Prostate gland (tissue), 2 donors: ENCODE results near the gene PRSS33. TPM values are rescaled to one million over a fixed set of nuclear protein-coding genes. Genes with fewer than 3 reads are reported as not detected.

ENCODE experiments used
- DNase-seq: peaks from one replicate; pipeline ENCODE4 v3.0.0-alpha.2; 2019; ENCODE audit warnings: low spot score
- H3K27ac ChIP-seq, 2 donors: fragments of 200-600 bp; sonication (generic); 2 replicates each; pipeline ENCODE4 v1.5.1; 2017 to 2019
- H3K27me3 ChIP-seq: fragments of 200-600 bp; sonication (generic); replicated peaks from 2 replicates; pipeline ENCODE4 v1.5.1; 2019; ENCODE audit not compliant: insufficient read depth
- H3K36me3 ChIP-seq, 2 donors: fragments of 200-600 bp; sonication (generic); 1 replicate in 1 of 2; 2 replicates in 1 of 2; pipeline versions ENCODE4 v1.5.1 to v1.8.1; 2017 to 2019
- H3K4me1 ChIP-seq: fragments of 200-600 bp; sonication (generic); replicated peaks from 2 replicates; pipeline ENCODE4 v1.5.1; 2019
- H3K4me3 ChIP-seq, 2 donors: fragments of 200-600 bp; sonication (generic); 2 replicates each; pipeline ENCODE4 v1.5.1; 2017 to 2019
- H3K9me3 ChIP-seq: fragments of 200-600 bp; sonication (generic); 2 replicates; pipeline ENCODE4 v1.5.1; 2017
- POLR2A ChIP-seq: fragments of 450-650 bp; IDR thresholded peaks from one replicate; pipeline ENCODE4 v1.6.1; 2016; ENCODE audit warnings: antibody characterized with exemption, mild to moderate bottlenecking
- POLR2AphosphoS5 ChIP-seq: sonication (generic); formaldehyde crosslinking; IDR thresholded peaks from one replicate; pipeline ENCODE4 v1.6.1; 2017; ENCODE audit warnings: antibody characterized with exemption
- WGBS: methylation state at CpG from one replicate; pipeline ENCODE4 v1.1.5; 2018; 5-methylcytosine and 5-hydroxymethylcytosine counted together
- intact Hi-C: fragments of 100-400 bp; cut with DNase I; formaldehyde crosslinking; loops from one replicate; pipeline ENCODE4 v1.14.2; 2022
- total RNA-seq, 2 donors: library from RNA; depleted of rRNA; stranded (reverse); fragments of >200 nt; gene quantifications; one replicate each; pipeline ENCODE4 v1.1.0, GENCODE V29; 2016
- TF ChIP-seq, protein P1 (sequence below), 4 experiments: fragments of 200-600 bp in 2 of 4; fragments of 450-650 bp in 2 of 4; sonication (generic) in 2 of 4; IDR thresholded peaks; 1 replicate in 3 of 4; 2 replicates in 1 of 4; pipeline ENCODE4 v1.5.1; 2016 to 2019; ENCODE audit warnings: antibody characterized with exemption in 4 of 4, mild to moderate bottlenecking in 2 of 4, moderate library complexity in 2 of 4

PRSS33 gene
- total RNA-seq, 2 donors from 2014 or later, result not detected

DNA sequence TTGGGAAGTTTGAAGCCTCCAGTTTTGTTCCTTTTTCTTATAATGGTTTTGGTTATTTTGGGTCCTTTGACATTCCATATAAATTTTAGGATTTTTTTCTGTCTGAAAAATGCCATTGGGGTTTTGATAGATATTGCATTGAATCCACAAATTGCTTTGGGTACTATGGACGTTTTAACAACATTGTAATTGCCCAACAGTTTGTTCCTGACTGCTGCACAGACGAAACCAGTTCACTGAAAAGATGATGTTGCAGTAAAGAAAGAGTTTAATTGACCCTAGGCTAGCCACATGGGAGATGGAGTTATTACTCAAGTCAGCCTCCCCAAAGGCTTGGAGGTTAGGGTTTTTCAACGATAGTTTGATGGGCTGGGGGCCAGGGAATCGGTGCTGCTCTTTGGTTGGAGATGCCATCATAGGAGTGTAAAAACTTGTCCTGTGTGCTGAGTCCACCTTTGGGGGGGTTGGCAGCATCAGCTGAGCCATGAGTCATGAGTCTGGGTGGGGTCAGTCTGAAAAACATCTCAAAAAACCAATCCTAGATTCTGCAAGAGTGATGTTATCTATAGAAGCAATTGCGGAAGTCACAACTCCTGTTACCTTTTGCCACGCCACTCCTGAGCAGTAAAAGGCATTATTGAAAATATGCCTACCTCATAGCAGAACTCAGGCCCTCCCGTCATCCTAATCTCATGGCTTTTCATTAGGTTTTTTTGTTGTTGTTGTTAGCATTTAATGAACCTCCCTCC, 8.2 kb upstream of the PRSS33 start:
- Histone ChIP-seq H3K4me3 (no peak overlapping the region), H3K9me3 (no peaks in the 10 kb centered on the region), H3K36me3 (no peaks in the 10 kb centered on the region), H3K27me3 (no peaks in the 10 kb centered on the region), H3K27ac (no peak overlapping the region), H3K4me1 (no peaks in the 10 kb centered on the region)
- WGBS, result 58% methylated on average over 7 of the region's 7 CpGs
- intact Hi-C loops, result no loop called here
- DNase-seq, result no peak
- TF ChIP-seq POLR2AphosphoS5 (no peak), POLR2A (no peak)
- TF ChIP-seq, protein P1, sequence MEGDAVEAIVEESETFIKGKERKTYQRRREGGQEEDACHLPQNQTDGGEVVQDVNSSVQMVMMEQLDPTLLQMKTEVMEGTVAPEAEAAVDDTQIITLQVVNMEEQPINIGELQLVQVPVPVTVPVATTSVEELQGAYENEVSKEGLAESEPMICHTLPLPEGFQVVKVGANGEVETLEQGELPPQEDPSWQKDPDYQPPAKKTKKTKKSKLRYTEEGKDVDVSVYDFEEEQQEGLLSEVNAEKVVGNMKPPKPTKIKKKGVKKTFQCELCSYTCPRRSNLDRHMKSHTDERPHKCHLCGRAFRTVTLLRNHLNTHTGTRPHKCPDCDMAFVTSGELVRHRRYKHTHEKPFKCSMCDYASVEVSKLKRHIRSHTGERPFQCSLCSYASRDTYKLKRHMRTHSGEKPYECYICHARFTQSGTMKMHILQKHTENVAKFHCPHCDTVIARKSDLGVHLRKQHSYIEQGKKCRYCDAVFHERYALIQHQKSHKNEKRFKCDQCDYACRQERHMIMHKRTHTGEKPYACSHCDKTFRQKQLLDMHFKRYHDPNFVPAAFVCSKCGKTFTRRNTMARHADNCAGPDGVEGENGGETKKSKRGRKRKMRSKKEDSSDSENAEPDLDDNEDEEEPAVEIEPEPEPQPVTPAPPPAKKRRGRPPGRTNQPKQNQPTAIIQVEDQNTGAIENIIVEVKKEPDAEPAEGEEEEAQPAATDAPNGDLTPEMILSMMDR (IDR thresholded peaks at IDR 0.05), result no peak

DNA sequence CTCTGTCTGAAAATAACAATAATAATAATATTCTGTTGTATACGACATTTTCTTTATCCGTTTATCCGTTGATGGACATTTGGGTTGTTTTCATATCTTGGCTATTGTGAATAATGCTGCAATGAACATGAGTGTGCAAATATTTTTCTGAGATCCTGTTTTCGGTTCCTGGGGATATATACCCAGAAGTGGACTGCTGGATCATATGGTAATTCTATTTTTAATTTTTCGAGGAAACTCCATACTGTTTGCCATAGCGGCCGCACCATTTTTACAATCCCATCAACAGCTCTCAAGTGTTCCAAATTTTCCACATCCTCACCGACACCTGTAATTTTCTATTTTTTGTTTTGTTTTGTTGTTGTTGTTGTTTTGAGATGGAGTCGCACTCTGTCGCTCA, 5.6 kb upstream of the PRSS33 start:
- no peak for DNase-seq
- H3K9me3 ChIP-seq, result no peaks in the 10 kb centered on the region
- TF ChIP-seq POLR2AphosphoS5, result no peak
- H3K27me3 ChIP-seq, result no peaks in the 10 kb centered on the region
- H3K27ac ChIP-seq, result no peak overlapping the region
- intact Hi-C loops, result no loop called here
- no peak overlapping the region for H3K4me3 ChIP-seq
- 87% methylated on average over 10 of the region's 10 CpGs for WGBS
- no peaks in the 10 kb centered on the region for H3K36me3 ChIP-seq
- no peaks in the 10 kb centered on the region for H3K4me1 ChIP-seq

DNA sequence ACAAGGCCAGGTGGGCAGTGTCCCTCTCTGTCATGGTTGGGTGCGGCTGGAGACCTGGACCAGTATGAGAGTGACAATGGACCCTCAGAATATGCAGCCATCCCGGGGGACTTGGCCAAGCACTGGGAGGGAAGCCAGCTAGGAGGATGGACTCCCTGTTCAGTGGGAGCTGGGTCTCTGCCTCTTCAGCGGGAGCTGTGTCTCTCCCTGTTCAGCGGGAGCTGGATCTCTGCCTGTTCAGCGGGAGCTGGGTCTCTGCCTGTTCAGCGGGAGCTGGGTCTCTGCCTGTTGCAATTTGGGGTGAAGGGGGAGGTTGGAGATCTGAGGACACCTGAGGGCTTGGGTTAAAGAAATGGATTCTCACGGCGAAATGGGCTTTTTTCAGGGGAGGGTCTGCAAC, 3.8 kb upstream of the PRSS33 start:
- Histone ChIP-seq H3K4me1 (no peaks in the 10 kb centered on the region), H3K4me3 (no peak overlapping the region), H3K36me3 (no peaks in the 10 kb centered on the region), H3K9me3 (no peaks in the 10 kb centered on the region), H3K27me3 (no peaks in the 10 kb centered on the region), H3K27ac (no peak overlapping the region)
- TF ChIP-seq POLR2AphosphoS5 (no peak), POLR2A (no peak)
- DNase-seq, result no peak
- 66% methylated on average over 8 of the region's 8 CpGs for WGBS
- intact Hi-C loops, result no loop called here

DNA sequence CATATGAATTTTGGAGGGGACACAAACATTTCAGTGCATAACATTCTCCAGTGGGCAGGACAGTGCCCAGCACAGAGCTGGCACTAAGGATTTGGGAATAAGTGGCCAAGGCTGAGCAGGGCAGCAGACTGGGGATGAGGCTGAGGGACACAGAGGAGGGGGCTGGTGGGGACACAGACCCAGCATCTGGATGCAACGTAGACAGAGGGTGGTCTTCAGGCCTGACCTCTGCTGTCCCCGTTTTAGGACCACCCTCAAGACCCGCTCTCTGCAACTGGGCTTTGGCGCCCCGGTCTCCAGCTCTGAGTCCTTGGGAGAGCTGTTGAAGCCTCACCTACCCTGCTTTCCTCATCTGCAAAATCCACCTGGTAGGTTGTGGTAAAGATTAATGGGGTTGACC, 3.3 kb upstream of the PRSS33 start:
- TF ChIP-seq POLR2A (no peak), POLR2AphosphoS5 (no peak)
- TF ChIP-seq, protein P1 (IDR thresholded peaks at IDR 0.05), result no peak
- Histone ChIP-seq H3K27me3 (no peaks in the 10 kb centered on the region), H3K4me1 (no peaks in the 10 kb centered on the region), H3K36me3 (no peaks in the 10 kb centered on the region), H3K9me3 (no peaks in the 10 kb centered on the region), H3K27ac (no peak overlapping the region), H3K4me3 (no peak overlapping the region)
- no peak for DNase-seq
- WGBS, result 98% methylated on average over 5 of the region's 5 CpGs
- intact Hi-C loops, result no loop called here

DNA sequence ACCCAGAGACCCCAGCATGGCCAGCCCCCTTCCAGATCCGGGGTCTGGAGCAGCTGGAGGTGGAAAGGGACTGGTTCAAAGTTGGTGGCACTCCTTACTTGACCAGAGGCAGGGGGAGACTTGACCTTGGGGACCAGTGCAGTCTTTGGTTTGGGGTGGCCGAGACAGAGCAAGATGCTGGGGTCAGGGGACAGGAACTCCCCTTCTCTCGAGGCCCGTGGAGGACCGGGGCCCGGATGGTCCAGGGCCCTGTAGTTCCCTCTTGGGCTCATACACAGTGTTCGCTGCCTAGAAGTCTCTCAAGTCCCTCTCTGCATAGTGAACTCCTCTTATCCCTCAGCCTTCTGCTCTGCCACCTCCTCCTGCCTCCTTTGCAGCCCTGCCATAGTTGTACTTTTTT, 601 bp upstream of the PRSS33 start:
- no peaks in the 10 kb centered on the region for H3K4me1 ChIP-seq
- TF ChIP-seq POLR2A, result no peak
- TF ChIP-seq, protein P1 (IDR thresholded peaks at IDR 0.05), result no peak
- TF ChIP-seq POLR2AphosphoS5, result no peak
- no peak for DNase-seq
- no peak overlapping the region for H3K27ac ChIP-seq
- no peaks in the 10 kb centered on the region for H3K36me3 ChIP-seq
- 46% methylated on average over 7 of the region's 7 CpGs for WGBS
- no peaks in the 10 kb centered on the region for H3K9me3 ChIP-seq
- no peaks in the 10 kb centered on the region for H3K27me3 ChIP-seq
- intact Hi-C loops, result no loop called here
- H3K4me3 ChIP-seq, result no peak overlapping the region

DNA sequence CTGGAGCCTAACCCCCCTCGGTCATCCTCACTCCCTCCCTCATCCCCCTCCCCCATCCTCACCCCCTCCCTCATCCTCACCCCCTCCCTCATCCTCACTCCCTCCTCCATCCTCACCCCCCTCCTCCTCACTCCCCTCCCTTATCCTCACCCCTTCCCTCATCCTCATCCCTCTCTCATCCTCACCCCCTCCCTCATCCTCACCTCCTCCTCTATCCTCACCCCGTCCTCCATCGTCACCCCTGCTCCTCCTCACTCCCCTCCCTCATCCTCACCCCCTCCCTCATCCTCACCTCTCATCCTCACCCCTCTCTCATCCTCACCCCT, 571 bp downstream of the PRSS33 start:
- Histone ChIP-seq H3K27me3 (no peaks in the 10 kb centered on the region), H3K4me1 (no peaks in the 10 kb centered on the region), H3K27ac (no peak overlapping the region), H3K4me3 (no peak overlapping the region), H3K36me3 (no peaks in the 10 kb centered on the region), H3K9me3 (no peaks in the 10 kb centered on the region)
- 49% methylated on average over 3 of the region's 3 CpGs for WGBS
- TF ChIP-seq POLR2A (no peak), POLR2AphosphoS5 (no peak)
- TF ChIP-seq, protein P1 (IDR thresholded peaks at IDR 0.05), result no peak
- DNase-seq, result no peak
- intact Hi-C loops, result no loop called here
